ENCODE results near the gene TCF3.

DNA sequence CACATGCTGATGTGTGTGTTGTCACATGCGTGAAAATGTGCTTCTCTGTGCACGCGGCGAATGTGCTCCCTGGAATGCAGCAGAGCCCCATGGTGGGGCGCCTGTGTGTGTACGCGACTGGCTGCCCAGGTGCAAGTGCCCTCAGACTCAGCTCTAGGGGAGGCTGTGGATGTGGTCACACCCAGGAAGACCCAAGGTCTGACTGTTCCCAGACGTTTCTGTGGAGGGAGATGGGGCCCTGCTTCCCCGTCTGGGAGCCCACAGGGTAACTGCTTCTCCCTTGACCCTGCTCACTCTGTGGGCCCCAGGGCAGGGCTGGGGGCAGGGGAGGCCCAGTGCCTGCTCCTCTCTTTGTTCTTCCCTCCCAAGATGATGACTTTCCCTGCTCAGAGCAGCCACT lies 39.3 kb downstream of the TCF3 start:
- TF ChIP-seq POLR2AphosphoS5 (IDR thresholded peaks at IDR 0.05; ENCODE audit: low read length) (no peak), ZBED1 (IDR thresholded peaks at IDR 0.05; ENCODE audit: borderline replicate concordance) (no peak), CBFB (IDR thresholded peaks at IDR 0.05; ENCODE audit: low read depth) (no peak), EP300 (IDR thresholded peaks at IDR 0.05; ENCODE audit: borderline replicate concordance in 1 of 2, control insufficient read depth in 1 of 2, low read depth in 2 of 2, low read length in 2 of 2) (no peak), BHLHE40 (IDR thresholded peaks at IDR 0.05; ENCODE audit: borderline replicate concordance in 1 of 2, low read depth in 2 of 2, low read length in 1 of 2) (no peak), ZNF274 (IDR thresholded peaks at IDR 0.05; ENCODE audit: insufficient read depth, insufficient read length) (no peak)
- TF ChIP-seq, protein P1, sequence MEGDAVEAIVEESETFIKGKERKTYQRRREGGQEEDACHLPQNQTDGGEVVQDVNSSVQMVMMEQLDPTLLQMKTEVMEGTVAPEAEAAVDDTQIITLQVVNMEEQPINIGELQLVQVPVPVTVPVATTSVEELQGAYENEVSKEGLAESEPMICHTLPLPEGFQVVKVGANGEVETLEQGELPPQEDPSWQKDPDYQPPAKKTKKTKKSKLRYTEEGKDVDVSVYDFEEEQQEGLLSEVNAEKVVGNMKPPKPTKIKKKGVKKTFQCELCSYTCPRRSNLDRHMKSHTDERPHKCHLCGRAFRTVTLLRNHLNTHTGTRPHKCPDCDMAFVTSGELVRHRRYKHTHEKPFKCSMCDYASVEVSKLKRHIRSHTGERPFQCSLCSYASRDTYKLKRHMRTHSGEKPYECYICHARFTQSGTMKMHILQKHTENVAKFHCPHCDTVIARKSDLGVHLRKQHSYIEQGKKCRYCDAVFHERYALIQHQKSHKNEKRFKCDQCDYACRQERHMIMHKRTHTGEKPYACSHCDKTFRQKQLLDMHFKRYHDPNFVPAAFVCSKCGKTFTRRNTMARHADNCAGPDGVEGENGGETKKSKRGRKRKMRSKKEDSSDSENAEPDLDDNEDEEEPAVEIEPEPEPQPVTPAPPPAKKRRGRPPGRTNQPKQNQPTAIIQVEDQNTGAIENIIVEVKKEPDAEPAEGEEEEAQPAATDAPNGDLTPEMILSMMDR (IDR thresholded peaks at IDR 0.05 in 2 of 3, conservative IDR thresholded peaks at IDR 0.05 in 1 of 3; ENCODE audit: control insufficient read depth in 2 of 3, extremely low read depth in 1 of 3, insufficient read depth in 1 of 3, low read depth in 3 of 3, low read length in 3 of 3) = no peak
- TF ChIP-seq, protein P2, sequence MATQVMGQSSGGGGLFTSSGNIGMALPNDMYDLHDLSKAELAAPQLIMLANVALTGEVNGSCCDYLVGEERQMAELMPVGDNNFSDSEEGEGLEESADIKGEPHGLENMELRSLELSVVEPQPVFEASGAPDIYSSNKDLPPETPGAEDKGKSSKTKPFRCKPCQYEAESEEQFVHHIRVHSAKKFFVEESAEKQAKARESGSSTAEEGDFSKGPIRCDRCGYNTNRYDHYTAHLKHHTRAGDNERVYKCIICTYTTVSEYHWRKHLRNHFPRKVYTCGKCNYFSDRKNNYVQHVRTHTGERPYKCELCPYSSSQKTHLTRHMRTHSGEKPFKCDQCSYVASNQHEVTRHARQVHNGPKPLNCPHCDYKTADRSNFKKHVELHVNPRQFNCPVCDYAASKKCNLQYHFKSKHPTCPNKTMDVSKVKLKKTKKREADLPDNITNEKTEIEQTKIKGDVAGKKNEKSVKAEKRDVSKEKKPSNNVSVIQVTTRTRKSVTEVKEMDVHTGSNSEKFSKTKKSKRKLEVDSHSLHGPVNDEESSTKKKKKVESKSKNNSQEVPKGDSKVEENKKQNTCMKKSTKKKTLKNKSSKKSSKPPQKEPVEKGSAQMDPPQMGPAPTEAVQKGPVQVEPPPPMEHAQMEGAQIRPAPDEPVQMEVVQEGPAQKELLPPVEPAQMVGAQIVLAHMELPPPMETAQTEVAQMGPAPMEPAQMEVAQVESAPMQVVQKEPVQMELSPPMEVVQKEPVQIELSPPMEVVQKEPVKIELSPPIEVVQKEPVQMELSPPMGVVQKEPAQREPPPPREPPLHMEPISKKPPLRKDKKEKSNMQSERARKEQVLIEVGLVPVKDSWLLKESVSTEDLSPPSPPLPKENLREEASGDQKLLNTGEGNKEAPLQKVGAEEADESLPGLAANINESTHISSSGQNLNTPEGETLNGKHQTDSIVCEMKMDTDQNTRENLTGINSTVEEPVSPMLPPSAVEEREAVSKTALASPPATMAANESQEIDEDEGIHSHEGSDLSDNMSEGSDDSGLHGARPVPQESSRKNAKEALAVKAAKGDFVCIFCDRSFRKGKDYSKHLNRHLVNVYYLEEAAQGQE (IDR thresholded peaks at IDR 0.05; ENCODE audit: low read depth, low read length) = no peak
- TF ChIP-seq, protein P3, sequence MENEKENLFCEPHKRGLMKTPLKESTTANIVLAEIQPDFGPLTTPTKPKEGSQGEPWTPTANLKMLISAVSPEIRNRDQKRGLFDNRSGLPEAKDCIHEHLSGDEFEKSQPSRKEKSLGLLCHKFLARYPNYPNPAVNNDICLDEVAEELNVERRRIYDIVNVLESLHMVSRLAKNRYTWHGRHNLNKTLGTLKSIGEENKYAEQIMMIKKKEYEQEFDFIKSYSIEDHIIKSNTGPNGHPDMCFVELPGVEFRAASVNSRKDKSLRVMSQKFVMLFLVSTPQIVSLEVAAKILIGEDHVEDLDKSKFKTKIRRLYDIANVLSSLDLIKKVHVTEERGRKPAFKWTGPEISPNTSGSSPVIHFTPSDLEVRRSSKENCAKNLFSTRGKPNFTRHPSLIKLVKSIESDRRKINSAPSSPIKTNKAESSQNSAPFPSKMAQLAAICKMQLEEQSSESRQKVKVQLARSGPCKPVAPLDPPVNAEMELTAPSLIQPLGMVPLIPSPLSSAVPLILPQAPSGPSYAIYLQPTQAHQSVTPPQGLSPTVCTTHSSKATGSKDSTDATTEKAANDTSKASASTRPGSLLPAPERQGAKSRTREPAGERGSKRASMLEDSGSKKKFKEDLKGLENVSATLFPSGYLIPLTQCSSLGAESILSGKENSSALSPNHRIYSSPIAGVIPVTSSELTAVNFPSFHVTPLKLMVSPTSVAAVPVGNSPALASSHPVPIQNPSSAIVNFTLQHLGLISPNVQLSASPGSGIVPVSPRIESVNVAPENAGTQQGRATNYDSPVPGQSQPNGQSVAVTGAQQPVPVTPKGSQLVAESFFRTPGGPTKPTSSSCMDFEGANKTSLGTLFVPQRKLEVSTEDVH (IDR thresholded peaks at IDR 0.05; ENCODE audit: low read depth, partially characterized antibody) = no peak
- TF ChIP-seq, protein P4, sequence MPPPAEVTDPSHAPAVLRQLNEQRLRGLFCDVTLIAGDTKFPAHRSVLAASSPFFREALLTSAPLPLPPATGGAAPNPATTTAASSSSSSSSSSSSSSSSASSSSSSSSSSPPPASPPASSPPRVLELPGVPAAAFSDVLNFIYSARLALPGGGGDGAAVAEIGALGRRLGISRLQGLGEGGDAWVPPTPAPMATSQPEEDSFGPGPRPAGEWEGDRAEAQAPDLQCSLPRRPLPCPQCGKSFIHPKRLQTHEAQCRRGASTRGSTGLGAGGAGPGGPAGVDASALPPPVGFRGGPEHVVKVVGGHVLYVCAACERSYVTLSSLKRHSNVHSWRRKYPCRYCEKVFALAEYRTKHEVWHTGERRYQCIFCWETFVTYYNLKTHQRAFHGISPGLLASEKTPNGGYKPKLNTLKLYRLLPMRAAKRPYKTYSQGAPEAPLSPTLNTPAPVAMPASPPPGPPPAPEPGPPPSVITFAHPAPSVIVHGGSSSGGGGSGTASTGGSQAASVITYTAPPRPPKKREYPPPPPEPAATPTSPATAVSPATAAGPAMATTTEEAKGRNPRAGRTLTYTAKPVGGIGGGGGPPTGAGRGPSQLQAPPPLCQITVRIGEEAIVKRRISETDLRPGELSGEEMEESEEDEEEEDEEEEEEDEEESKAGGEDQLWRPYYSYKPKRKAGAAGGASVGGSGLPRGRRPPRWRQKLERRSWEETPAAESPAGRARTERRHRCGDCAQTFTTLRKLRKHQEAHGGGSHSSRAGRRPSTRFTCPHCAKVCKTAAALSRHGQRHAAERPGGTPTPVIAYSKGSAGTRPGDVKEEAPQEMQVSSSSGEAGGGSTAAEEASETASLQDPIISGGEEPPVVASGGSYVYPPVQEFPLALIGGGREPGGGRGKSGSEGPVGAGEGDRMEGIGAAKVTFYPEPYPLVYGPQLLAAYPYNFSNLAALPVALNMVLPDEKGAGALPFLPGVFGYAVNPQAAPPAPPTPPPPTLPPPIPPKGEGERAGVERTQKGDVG (CRISPR knock-in tag; IDR thresholded peaks at IDR 0.05) = no peak

Data from GM12878 (cell line).